Mammary epithelial cell (primary cell): Measurements from ENCODE around the gene ELFN1.
A peak's percentile ranks its signal among the peaks of the same experiment; 100 is the strongest.

Experiments
- CTCF ChIP-seq, 2 donors: IDR thresholded peaks in 1 of 2; conservative IDR thresholded peaks in 1 of 2; 2 replicates each; pipeline ENCODE4 v1.5.1; 2011 to 2012; ENCODE audit warnings: inconsistent platforms in 2 of 2, low read length in 2 of 2, mild to moderate bottlenecking in 2 of 2, control low read depth in 1 of 2, low read depth in 1 of 2; ENCODE audit not compliant: insufficient read depth in 1 of 2; ENCODE audit errors: extremely low read depth in 1 of 2
- EZH2 ChIP-seq: IDR thresholded peaks from 2 replicates; pipeline ENCODE4 v1.6.1; 2012; ENCODE audit warnings: low read length, inconsistent platforms, borderline replicate concordance

DNA sequence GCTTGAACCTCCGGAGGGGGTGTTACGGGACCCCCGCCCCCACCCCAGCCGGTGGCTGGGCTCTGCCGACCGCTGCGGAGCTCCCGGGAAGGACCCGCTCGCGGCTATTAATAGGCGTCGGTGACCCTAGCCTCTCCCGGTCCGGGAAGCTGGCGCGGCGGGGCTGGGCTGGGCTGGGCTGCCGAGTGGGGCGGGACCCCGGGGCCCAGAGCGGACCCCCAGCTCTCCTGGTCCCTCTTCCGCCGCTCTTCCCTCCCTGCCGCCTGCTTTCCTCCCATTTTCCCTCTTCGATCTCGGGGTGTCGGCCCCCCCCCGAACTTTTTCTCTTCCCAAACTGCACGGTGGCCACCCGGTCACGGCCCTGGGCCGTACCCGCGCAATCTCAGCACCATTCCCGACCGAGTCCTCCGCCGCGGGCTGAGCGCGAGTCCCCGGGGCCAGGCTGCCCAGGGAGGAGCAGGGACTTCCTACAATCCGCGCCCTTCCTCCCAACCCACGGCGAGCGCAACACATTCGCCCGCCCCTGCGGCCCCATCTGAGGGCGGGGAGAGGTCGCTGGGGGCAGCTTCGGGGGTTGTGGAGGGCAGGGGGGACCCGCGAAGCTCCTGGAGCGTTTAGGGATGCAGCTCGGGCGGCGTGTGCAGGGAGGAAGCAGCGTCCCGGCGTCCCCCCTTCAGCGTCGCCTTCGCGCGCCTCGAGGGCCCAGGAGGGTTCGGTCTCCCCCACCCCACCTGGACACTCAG, 3.1 kb upstream of the ELFN1 start:
- TF ChIP-seq CTCF (conservative IDR thresholded peaks at IDR 0.05 in 1 of 2, IDR thresholded peaks at IDR 0.05 in 1 of 2; ENCODE audit: extremely low read depth in 1 of 2, insufficient read depth in 1 of 2, low read depth in 1 of 2, low read length in 2 of 2) (no peak), EZH2 (peak; percentile 34)
